ENCODE measurements around the gene IL18.
"Not testable (repeated sequence)": the region's sequence is repeated elsewhere in the genome, so short reads cannot be mapped to it uniquely, and the experiment has no call there.

Gene IL18

DNA sequence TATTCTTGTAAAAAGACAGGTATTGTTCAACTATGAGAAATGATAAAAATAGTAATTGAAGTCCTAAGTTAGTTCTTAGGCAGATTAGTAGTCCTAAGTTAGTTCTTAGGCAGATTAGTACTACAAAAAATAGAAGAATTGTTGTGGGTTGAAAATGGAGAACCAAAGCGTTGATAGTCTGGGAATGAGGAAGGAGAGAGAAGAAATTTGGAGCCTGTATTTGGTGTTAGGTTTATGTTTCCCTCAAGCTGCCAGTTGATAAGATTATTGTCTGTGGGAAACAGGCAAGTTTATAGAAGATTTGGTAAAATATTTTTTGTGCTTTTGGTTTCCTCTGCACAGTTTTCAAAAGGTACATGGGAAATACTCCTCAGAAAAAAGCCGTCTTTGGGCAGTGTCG, 15.0 kb upstream of the IL18 start:
- ATAC-seq (replicated peaks): no peak
- H3K36me3 Mint-ChIP-seq: peaks cover 0 to 1% of the 10 kb centered on the region in 2 donors
- H3K4me1 Mint-ChIP-seq: peaks cover 10 to 36% of the 10 kb centered on the region in 2 donors
- peaks cover 10 to 13% of the 10 kb centered on the region in 2 donors for H3K27me3 Mint-ChIP-seq
- H3K4me3 Mint-ChIP-seq: no peak overlapping the region
- H3K9me3 Mint-ChIP-seq: no peaks in the 10 kb centered on the region
- peak overlapping the region; percentile 33 for H3K27ac Mint-ChIP-seq
- no peak for DNase-seq

DNA sequence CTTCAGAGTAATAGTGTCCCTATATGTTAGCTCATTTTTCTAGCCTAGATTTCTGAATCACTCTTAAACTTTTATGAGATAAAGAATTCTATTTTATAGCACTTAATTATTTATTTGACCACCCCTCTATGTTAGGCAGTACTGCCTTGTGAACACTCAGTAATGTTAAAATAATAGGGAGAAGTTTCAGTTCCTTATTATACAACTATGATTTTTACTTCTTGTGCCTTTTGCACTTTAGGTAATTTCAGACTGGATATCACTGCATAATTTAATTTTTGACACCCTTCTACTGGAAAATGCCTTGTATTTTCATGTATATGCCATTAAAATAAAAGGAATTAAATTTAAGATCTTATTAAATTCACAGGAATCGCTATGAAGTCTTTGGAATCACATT, 14.5 kb upstream of the IL18 start:
- H3K4me1 Mint-ChIP-seq: peaks cover 10 to 36% of the 10 kb centered on the region in 2 donors
- H3K27ac Mint-ChIP-seq: no peak overlapping the region
- no peak for DNase-seq

DNA sequence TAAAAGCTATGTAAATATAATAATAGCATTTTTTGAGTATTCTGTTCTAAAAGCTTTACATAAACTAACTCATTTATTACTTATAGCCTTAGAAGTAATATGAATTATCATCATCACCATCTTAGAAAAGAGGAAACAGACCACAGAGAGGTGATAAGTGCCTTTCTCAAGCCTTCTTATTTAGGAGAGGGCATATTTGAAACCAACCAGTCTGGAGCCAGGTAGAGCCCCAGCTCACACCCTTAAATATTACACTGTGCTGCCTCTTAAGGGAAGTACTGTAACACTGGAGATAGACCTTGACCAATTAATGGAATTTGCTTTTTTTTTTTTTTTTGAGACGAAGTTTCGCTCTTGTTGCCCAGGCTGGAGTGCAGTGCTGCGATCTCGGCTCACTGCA, 13.7 kb upstream of the IL18 start:
- Mint-ChIP-seq H3K36me3 (peaks cover 0 to 1% of the 10 kb centered on the region in 2 donors), H3K27ac (no peak overlapping the region), H3K4me3 (no peak overlapping the region), H3K4me1 (peaks cover 10 to 28% of the 10 kb centered on the region in 2 donors), H3K9me3 (no peaks in the 10 kb centered on the region), H3K27me3 (peaks cover 10 to 13% of the 10 kb centered on the region in 2 donors)
- DNase-seq (no peak), ATAC-seq (replicated peaks) (no peak)

More for the DNA sequence above, 14.5 kb upstream of the IL18 start:
- no peak for ATAC-seq (replicated peaks)
- peaks cover 0 to 1% of the 10 kb centered on the region in 2 donors for H3K36me3 Mint-ChIP-seq
- H3K27me3 Mint-ChIP-seq: peaks cover 10 to 13% of the 10 kb centered on the region in 2 donors
- no peaks in the 10 kb centered on the region for H3K9me3 Mint-ChIP-seq
- H3K4me3 Mint-ChIP-seq: no peak overlapping the region

DNA sequence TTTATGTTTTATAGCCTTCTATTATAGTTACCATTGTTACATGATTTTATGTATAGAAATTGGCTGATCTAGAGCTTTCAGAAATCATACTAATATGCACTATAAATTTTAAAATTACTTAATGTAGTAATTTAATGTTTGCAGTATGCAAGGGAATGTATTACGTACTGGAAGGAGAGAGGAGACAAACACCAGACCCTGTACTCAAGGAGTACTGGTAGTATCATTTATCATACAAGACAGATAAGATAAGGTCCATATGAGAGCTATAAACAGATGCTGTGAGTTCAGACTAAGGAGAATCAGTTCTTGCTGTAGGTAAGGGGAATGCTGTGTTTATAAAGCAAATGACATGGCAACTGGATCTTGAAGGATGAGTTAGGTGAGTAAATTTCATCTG, 12.2 kb upstream of the IL18 start:
- Mint-ChIP-seq H3K27me3 (peaks cover 10 to 13% of the 10 kb centered on the region in 2 donors), H3K9me3 (no peaks in the 10 kb centered on the region), H3K27ac (no peak overlapping the region), H3K4me3 (no peak overlapping the region), H3K36me3 (peaks cover 0 to 1% of the 10 kb centered on the region in 2 donors), H3K4me1 (peaks cover 10 to 25% of the 10 kb centered on the region in 2 donors)
- ATAC-seq (replicated peaks): no peak
- no peak for DNase-seq

DNA sequence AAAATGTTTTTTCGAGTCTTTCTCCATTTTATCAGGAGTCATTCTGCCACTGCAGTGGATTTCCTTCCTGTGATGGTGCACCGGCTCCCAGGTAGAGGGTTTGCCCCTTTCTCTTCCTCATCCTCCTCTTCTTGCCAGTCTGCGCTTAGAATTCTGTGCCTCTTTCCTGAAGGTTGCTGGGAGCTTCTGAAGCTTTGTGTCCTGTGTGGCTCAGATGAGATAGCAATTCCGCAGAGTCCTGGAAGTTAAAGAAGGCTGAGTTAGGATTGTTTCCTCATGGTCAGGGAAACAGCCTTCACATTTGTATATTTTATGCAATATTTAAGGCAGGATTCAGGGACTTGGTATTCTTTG, 11.7 kb upstream of the IL18 start:
- H3K36me3 Mint-ChIP-seq: no peaks in the 10 kb centered on the region
- peaks cover 10 to 25% of the 10 kb centered on the region in 2 donors for H3K4me1 Mint-ChIP-seq
- peak overlapping the region; percentile 76 for H3K27ac Mint-ChIP-seq
- H3K4me3 Mint-ChIP-seq: peak overlapping the region; percentile 65 to 71
- no peaks in the 10 kb centered on the region for H3K9me3 Mint-ChIP-seq
- ATAC-seq (replicated peaks) (no peak), DNase-seq (no peak)
- peaks cover 10 to 13% of the 10 kb centered on the region in 2 donors for H3K27me3 Mint-ChIP-seq

DNA sequence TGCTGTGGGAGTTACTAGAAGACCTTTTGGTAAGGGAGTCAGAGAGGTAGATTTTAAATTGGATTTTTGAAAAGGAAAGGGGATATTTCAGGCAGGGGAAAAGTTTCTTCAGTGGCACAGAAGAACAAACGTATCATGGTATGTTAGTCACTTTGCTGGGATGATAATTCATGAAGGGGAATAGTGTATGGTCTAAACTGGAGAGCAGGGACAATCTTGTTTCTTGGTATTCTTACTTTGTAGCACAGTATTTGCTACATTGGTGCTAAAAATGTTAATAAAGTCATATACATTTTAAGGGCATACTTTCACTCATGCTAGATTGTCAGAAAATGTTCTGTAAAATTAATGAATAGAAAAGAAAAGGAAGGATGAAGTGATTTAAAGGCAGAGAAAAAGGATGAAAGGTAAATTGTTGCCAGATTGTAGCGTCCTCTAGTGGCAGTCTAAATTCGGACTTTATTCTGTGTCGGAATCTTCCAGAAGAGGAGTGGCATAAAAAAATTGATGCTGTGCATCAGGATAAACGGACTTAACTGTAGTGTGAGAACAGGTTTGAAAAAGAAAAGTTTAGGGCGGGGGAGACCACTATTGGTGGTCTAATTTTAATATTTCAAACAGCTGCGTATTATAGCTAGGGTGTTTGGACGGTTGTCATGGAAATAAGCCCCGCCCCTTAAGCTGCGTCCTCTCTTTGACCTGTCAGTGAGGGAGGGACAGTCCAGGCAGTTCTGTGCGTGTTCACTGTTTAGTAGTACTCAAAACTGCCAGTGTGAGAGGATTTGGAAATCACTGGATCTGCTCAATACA, 11.1 kb upstream of the IL18 start, which contains the start of gene BCO2:
BCO2 (plus strand) TSS at position 724 of the 810 bp plus-strand sequence. CDS start 90 bp downstream, outside the sequence.
- ATAC-seq (replicated peaks) (peak; percentile 54 to 62), DNase-seq (peak; percentile 31)
- H3K9me3 Mint-ChIP-seq: no peaks in the 10 kb centered on the region
- H3K27ac Mint-ChIP-seq: peak within 1 kb of the TSS; percentile 76
- peaks cover 10 to 13% of the 10 kb centered on the region in 2 donors for H3K27me3 Mint-ChIP-seq
- peaks cover 10 to 24% of the 10 kb centered on the region in 2 donors for H3K4me1 Mint-ChIP-seq
- no peaks in the 10 kb centered on the region for H3K36me3 Mint-ChIP-seq
- H3K4me3 Mint-ChIP-seq: peak within 1 kb of the TSS; percentile 65 to 71

DNA sequence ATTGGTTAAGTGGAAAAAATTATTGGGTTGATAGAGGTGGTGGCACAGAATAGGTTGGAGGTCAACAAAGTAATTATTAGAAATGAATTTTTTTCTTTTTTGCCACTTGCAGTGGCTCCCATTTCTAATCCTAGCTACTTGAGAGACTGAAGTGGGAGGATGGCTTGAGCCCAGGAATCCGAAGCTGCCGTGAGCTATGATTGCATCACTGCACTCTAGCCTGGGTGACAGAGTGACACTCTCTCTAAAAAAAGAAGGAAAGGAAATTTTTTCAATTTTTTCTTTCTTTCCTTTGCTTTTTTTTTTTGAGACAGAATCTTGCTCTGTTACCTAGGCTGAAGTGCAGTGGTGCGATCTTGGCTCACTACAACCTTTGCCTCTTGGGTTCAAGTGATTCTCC, 9.3 kb upstream of the IL18 start:
- Mint-ChIP-seq H3K9me3 (no peaks in the 10 kb centered on the region), H3K27ac (no peak overlapping the region), H3K4me3 (no peak overlapping the region), H3K36me3 (no peaks in the 10 kb centered on the region), H3K27me3 (peaks cover 10 to 13% of the 10 kb centered on the region in 2 donors), H3K4me1 (peaks cover 4 to 10% of the 10 kb centered on the region in 2 donors)
- DNase-seq (no peak), ATAC-seq (replicated peaks) (no peak)

DNA sequence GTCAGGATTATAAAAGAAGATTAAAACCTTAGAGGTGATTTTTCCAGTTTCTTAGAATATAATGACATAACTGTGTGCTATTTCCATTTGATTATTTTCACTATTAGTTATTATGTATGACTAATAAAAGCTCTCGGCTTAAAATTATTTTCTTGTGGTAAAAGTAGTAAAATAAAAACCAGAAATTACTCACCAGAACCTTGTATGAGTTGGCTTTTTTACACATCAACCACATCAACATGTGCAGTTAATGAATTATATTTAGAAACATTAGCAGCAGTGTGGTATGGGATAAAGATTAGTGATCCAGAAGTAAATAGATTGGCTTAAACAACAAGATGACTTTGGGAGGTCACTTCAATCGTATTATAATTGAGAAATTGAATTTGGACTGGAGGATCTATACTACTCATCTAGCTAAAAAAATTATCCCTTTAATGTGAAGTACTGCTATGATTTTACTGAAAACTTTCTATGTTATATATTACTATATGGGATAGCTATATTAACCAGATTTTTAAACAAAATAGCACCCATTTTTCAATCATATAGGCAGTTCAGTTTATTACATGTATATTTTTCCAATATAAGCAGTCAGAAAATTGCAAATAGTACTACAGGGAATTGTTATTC, 8.6 kb upstream of the IL18 start:
- no peak for DNase-seq
- Mint-ChIP-seq H3K27ac (no peak overlapping the region), H3K4me3 (no peak overlapping the region), H3K4me1 (peaks cover 4 to 10% of the 10 kb centered on the region in 2 donors), H3K27me3 (peaks cover 10 to 13% of the 10 kb centered on the region in 2 donors), H3K9me3 (no peaks in the 10 kb centered on the region), H3K36me3 (no peaks in the 10 kb centered on the region)
- ATAC-seq (replicated peaks): peak in 1 of 2 donors; percentile 59

DNA sequence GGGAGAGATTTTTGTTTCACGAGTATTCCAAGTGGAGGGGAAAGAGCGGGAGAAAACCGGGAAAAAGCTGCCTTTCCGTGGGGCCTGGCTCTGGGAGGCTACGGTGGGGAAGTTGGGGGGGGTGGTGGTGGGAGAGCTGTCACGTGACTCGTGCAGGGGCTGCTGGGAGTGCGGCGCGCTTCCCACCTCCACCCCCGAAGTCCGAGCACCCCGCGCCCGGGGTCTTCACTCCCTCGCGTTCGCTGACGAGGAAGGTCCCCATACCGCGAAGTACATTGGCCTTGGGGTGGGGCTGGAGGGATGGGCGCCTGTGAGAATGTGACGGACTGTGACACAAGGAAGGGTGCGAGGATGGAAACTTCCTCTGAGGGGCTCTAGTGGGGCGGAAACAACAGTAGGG, 3.3 kb upstream of the IL18 start, which contains the start of gene TEX12:
TEX12 (plus strand) TSS at position 228 of the 400 bp plus-strand sequence. CDS start 1,897 bp downstream, outside the sequence.
- H3K4me1 Mint-ChIP-seq: peaks cover 4 to 7% of the 10 kb centered on the region in 2 donors
- peaks cover 10 to 11% of the 10 kb centered on the region in 2 donors for H3K27me3 Mint-ChIP-seq
- no peak for ATAC-seq (replicated peaks)
- H3K27ac Mint-ChIP-seq: no peak within 1 kb of the TSS
- H3K9me3 Mint-ChIP-seq: no peaks in the 10 kb centered on the region
- peaks cover 3 to 5% of the 10 kb centered on the region in 2 donors for H3K36me3 Mint-ChIP-seq
- no peak within 1 kb of the TSS for H3K4me3 Mint-ChIP-seq
- no peak for DNase-seq

DNA sequence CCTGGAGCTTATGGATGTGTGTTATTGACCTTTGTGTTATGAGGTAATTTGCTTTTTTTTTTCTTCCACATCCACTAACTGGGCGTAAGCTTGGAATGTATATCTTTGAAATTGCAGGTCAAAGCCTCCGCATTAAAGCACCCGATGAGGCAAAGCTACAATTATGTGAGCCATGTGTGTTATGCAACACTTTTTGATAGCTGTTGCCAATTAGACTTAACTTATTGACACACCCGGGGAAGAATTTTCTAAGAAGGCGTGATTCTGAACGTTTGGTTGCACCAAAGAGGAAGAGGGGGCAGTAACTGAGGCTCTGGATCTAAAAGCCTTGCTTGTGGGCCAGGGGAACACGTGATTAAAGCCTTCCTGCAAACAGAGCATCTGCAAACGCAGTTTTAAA, 2.7 kb upstream of the IL18 start:
- H3K27me3 Mint-ChIP-seq: peaks cover 10 to 11% of the 10 kb centered on the region in 2 donors

DNA sequence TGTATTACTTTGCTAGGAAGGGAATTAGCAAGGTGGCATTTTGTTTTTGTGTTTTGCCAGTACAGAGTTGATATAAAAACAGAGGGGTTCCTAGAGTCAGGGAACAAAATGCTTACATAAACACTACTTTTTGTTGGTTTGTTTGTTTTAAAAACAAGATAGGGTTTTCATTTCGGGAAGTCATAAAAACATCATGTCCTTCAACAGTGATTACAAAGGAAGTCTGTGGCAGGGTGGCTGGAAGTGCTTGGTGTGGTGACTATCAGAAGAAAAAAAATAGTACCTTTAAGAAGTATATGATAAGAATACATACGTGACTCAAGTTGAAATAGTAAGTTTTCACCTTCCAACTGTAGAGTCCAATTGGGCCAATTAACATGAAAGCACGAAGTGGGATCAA, 1.2 kb upstream of the IL18 start:
- Mint-ChIP-seq H3K36me3 (peaks cover 5% of the 10 kb centered on the region in 2 donors), H3K27me3 (peaks cover 10 to 11% of the 10 kb centered on the region in 2 donors), H3K27ac (no peak overlapping the region), H3K4me1 (peaks cover 4 to 7% of the 10 kb centered on the region in 2 donors), H3K4me3 (no peak overlapping the region), H3K9me3 (no peaks in the 10 kb centered on the region)
- ATAC-seq (replicated peaks) (no peak), DNase-seq (no peak)

More for the DNA sequence above, 2.7 kb upstream of the IL18 start:
- H3K4me1 Mint-ChIP-seq: peaks cover 4 to 7% of the 10 kb centered on the region in 2 donors
- DNase-seq: no peak
- no peak for ATAC-seq (replicated peaks)
- H3K4me3 Mint-ChIP-seq: no peak overlapping the region
- no peak overlapping the region for H3K27ac Mint-ChIP-seq
- peaks cover 5% of the 10 kb centered on the region in 2 donors for H3K36me3 Mint-ChIP-seq
- H3K9me3 Mint-ChIP-seq: no peaks in the 10 kb centered on the region

DNA sequence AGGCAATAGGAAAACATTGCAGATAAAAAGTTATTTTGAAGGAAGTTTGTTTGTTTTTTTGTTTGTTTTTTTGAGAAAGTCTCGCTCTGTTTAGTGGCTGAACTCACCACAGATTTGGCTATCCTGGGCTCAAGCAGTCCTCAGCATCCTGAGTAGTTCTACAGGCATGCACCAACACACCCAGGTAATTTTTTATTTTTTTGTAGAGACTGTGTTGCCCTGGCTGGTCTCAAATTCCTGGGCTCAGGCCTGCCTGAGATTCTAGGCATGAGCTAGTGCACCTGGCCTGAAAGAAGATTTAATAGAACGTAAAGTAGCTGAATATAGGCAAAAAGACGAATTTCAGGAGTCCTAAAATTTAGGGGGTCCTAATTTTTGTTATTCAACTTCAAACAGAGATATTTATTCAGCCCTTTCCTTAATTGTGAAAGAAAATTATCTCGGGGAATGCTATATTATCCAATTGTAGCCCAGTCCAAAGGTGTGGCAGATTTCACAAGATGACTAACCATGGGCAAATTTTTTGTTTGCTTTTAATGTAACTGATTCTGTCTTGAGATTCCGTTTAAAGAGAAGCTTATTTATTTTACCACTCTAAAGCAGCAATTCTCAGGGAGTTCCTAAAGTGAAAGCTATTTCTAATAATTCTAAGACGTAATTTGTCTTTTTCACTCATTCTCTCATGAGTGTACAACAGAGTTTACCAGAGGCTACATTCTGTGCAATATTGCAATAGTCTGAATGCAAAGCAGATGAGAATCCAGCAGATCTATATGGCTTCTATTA, 940 bp downstream of the IL18 start:
- Mint-ChIP-seq H3K4me1 (peaks cover 7 to 14% of the 10 kb centered on the region in 2 donors), H3K36me3 (peaks cover 5 to 8% of the 10 kb centered on the region in 2 donors), H3K27ac (no peak overlapping the region), H3K9me3 (no peaks in the 10 kb centered on the region), H3K27me3 (peaks cover 10 to 11% of the 10 kb centered on the region in 2 donors), H3K4me3 (no peak overlapping the region)
- DNase-seq: no peak
- ATAC-seq (replicated peaks): no peak

DNA sequence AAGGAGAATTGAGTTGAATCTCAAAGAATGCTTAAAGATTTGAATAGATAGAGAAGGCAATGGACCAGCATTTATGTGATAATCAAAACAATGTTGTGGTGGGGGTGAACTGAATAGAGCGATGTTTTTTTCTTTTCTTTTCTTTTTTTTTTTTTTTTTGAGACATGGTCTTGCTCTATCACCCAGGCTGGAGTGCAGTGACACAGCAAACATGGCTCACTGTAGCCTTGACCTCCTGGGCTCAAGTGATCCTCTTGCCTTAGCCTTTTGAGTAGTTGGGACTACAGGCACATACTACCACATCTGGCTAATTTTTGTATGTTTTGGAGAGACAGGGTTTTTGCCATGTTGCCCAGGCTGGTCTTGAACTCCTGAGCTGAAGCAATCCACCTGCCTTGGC, 1.7 kb downstream of the IL18 start:
- H3K4me3 Mint-ChIP-seq; DNase-seq; H3K36me3 Mint-ChIP-seq; H3K9me3 Mint-ChIP-seq; ATAC-seq (replicated peaks); H3K27ac Mint-ChIP-seq: not testable (repeated sequence)
- H3K27me3 Mint-ChIP-seq: peaks cover 10 to 11% of the 10 kb centered on the region in 2 donors
- peaks cover 7 to 14% of the 10 kb centered on the region in 2 donors for H3K4me1 Mint-ChIP-seq

DNA sequence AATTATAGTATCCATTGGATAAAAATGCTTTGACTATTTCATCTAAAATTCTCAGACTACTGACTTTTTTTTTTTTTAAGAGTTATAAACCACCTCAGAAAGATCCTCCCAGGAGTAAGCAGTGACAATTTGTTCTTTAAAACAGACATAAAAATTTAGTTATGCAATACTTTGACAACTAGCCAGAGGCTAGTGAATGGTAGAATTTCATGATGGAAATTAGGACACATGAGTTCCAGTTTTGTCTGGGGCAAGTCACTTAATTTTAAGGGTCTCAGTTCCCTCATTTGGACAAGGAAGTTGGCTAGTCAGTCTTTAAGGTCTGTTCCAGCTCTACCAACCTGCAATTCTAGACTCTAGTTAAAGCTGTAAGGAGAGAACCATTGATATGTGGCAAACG, 2.9 kb downstream of the IL18 start:
- DNase-seq (no peak), ATAC-seq (replicated peaks) (no peak)
- Mint-ChIP-seq H3K4me1 (peaks cover 7 to 14% of the 10 kb centered on the region in 2 donors), H3K27ac (no peak overlapping the region), H3K9me3 (no peaks in the 10 kb centered on the region), H3K27me3 (peaks cover 10 to 11% of the 10 kb centered on the region in 2 donors), H3K4me3 (no peak overlapping the region), H3K36me3 (peaks cover 5 to 8% of the 10 kb centered on the region in 2 donors)

Data from stimulated activated naive B cell treated with anti-CD40 and anti-IgM and Interleukin-4, amounts not matched to agents 10 μg/mL and 1 μg/mL and 100 μg/mL, for 72 hours (primary cell).